Astrocyte (in vitro differentiated cells and primary cell): ENCODE data around the gene KCNJ1. TPM values are rescaled to one million over a fixed set of nuclear protein-coding genes. Genes with fewer than 3 reads are reported as not detected.
A peak's percentile ranks its signal among the peaks of the same experiment; 100 is the strongest.

Experiments
- DNase-seq: peaks from one replicate; pipeline ENCODE4 v3.0.0-alpha.2; 2010; ENCODE audit warnings: low read depth
- FAIRE-seq: peaks from 2 replicates; lab custom pipeline; 2011; peaks lifted over from hg19 to GRCh38; lab: Jason Lieb, UNC
- H2AFZ ChIP-seq: 2 replicates; pipeline ENCODE4 v1.6.0; 2012; ENCODE audit warnings: low read depth, low read length, inconsistent platforms
- H3K27ac ChIP-seq: 2 replicates; pipeline ENCODE4 v1.5.1; 2011; ENCODE audit warnings: low read depth, low read length, inconsistent platforms
- H3K27me3 ChIP-seq: 2 replicates; pipeline ENCODE4 v1.6.0; 2011; ENCODE audit warnings: low read length, inconsistent platforms; ENCODE audit not compliant: insufficient read depth
- H3K36me3 ChIP-seq: 2 replicates; pipeline ENCODE4 v1.5.1; 2011; ENCODE audit warnings: low read length, inconsistent platforms; ENCODE audit not compliant: insufficient read depth
- H3K4me1 ChIP-seq: 2 replicates; pipeline ENCODE4 v1.5.1; 2011; ENCODE audit warnings: low read length, inconsistent platforms; ENCODE audit not compliant: insufficient read depth
- H3K4me2 ChIP-seq: 2 replicates; pipeline ENCODE4 v1.6.0; 2012; ENCODE audit warnings: low read length, inconsistent platforms
- H3K4me3 ChIP-seq: 2 replicates; pipeline ENCODE4 v1.5.1; 2011; ENCODE audit warnings: low read depth, mild to moderate bottlenecking, low read length, inconsistent platforms; ENCODE audit not compliant: insufficient read depth
- H3K79me2 ChIP-seq: 2 replicates; pipeline ENCODE4 v1.6.0; 2012; ENCODE audit warnings: mild to moderate bottlenecking, low read length, inconsistent platforms; ENCODE audit not compliant: insufficient read depth
- H3K9ac ChIP-seq: 2 replicates; pipeline ENCODE4 v1.6.0; 2012; ENCODE audit warnings: mild to moderate bottlenecking, low read length, inconsistent platforms
- H3K9me3 ChIP-seq: 2 replicates; pipeline ENCODE4 v1.5.1; 2012; ENCODE audit warnings: low read depth, mild to moderate bottlenecking, low read length, inconsistent platforms; ENCODE audit not compliant: insufficient read depth
- H4K20me1 ChIP-seq: 2 replicates; pipeline ENCODE4 v1.6.0; 2012; ENCODE audit warnings: low read length, inconsistent platforms; ENCODE audit not compliant: insufficient read depth
- H3K27ac Mint-ChIP-seq: one replicate; pipeline ENCODE4 v1.8.0; 2021; ENCODE audit warnings: mild to moderate bottlenecking, mixed read lengths; ENCODE audit not compliant: unreplicated experiment
- H3K27me3 Mint-ChIP-seq: one replicate; pipeline ENCODE4 v1.8.0; 2021; ENCODE audit warnings: low read depth, mixed read lengths; ENCODE audit not compliant: unreplicated experiment
- H3K36me3 Mint-ChIP-seq: one replicate; pipeline ENCODE4 v1.8.0; 2021; ENCODE audit warnings: low read depth, mixed read lengths; ENCODE audit not compliant: unreplicated experiment
- H3K4me1 Mint-ChIP-seq: one replicate; pipeline ENCODE4 v1.8.0; 2021; ENCODE audit warnings: low read depth, mixed read lengths; ENCODE audit not compliant: unreplicated experiment
- H3K4me3 Mint-ChIP-seq: one replicate; pipeline ENCODE4 v1.8.0; 2021; ENCODE audit warnings: mild to moderate bottlenecking, moderate library complexity, mixed read lengths; ENCODE audit not compliant: unreplicated experiment
- H3K9me3 Mint-ChIP-seq: one replicate; pipeline ENCODE4 v1.8.0; 2021; ENCODE audit warnings: mild to moderate bottlenecking, mixed read lengths; ENCODE audit not compliant: unreplicated experiment
- CTCF ChIP-seq: IDR thresholded peaks from 2 replicates; pipeline ENCODE4 v1.5.1; 2011; ENCODE audit warnings: low read depth, mild to moderate bottlenecking, inconsistent platforms, low read length, moderate library complexity; ENCODE audit not compliant: insufficient read depth
- EZH2 ChIP-seq: IDR thresholded peaks from 2 replicates; pipeline ENCODE4 v1.6.1; 2012; ENCODE audit warnings: mild to moderate bottlenecking, low read length, inconsistent platforms; ENCODE audit not compliant: insufficient read depth
- total RNA-seq: library from RNA; stranded (reverse); gene quantifications from 2 replicates; pipeline ENCODE4 v1.2.1, GENCODE V29; 2021

KCNJ1 gene
- total RNA-seq, 1 donor from 2014 or later: not detected

DNA sequence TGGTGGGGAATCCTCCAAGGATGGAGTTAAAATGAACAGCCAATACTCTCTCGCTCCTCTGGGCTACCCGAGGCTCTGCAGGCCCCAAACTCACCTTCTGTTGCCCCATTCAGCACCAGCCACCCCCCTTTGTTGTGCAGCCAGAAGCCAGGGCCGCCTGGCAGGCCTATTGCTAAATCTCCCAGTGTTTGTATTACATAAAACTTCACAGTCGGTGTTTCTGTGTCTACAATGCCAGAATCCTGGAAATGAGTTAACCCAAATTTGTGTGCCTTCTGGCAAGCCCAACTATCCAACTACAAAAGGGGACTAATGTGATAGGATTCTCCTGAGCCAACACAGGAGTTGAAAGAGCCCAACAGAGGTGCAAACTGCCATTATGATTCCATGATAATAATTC lies 33.4 kb upstream of the KCNJ1 start:
- Mint-ChIP-seq H3K27ac (no peak overlapping the region), H3K9me3 (no peaks in the 10 kb centered on the region), H3K4me3 (no peak overlapping the region), H3K36me3 (peaks cover 3% of the 10 kb centered on the region), H3K27me3 (peaks cover 29% of the 10 kb centered on the region), H3K4me1 (peaks cover 36% of the 10 kb centered on the region)
- TF ChIP-seq EZH2 (no peak), CTCF (no peak)
- FAIRE-seq (no peak), DNase-seq (no peak)
- H3K4me2 ChIP-seq: no peak overlapping the region
- no peak overlapping the region for H3K27ac ChIP-seq
- no peaks in the 10 kb centered on the region for H3K36me3 ChIP-seq
- peaks cover 25% of the 10 kb centered on the region for H3K4me1 ChIP-seq
- no peaks in the 10 kb centered on the region for H4K20me1 ChIP-seq
- no peaks in the 10 kb centered on the region for H3K79me2 ChIP-seq
- H3K9ac ChIP-seq: no peak overlapping the region
- H3K9me3 ChIP-seq: no peaks in the 10 kb centered on the region
- H3K4me3 ChIP-seq: no peak overlapping the region
- no peak overlapping the region for H2AFZ ChIP-seq
- no peaks in the 10 kb centered on the region for H3K27me3 ChIP-seq

GRCh38 chr11:128898580-128899344 lies 31.7 kb upstream of the KCNJ1 start:
- Mint-ChIP-seq H3K4me3 (no peak overlapping the region), H3K9me3 (no peaks in the 10 kb centered on the region), H3K27me3 (peaks cover 32% of the 10 kb centered on the region), H3K4me1 (peaks cover 24% of the 10 kb centered on the region), H3K36me3 (peaks cover 3% of the 10 kb centered on the region), H3K27ac (no peak overlapping the region)
- peaks cover under 1% of the 10 kb centered on the region for H3K27me3 ChIP-seq
- H3K36me3 ChIP-seq: no peaks in the 10 kb centered on the region
- peaks cover 16% of the 10 kb centered on the region for H3K4me1 ChIP-seq
- no peak overlapping the region for H3K4me2 ChIP-seq
- no peaks in the 10 kb centered on the region for H4K20me1 ChIP-seq
- H3K9ac ChIP-seq: no peak overlapping the region
- H3K79me2 ChIP-seq: no peaks in the 10 kb centered on the region
- TF ChIP-seq CTCF (no peak), EZH2 (no peak)
- H2AFZ ChIP-seq: no peak overlapping the region
- H3K9me3 ChIP-seq: no peaks in the 10 kb centered on the region
- no peak overlapping the region for H3K27ac ChIP-seq
- DNase-seq: peak; percentile 43
- no peak overlapping the region for H3K4me3 ChIP-seq
- FAIRE-seq: no peak

DNA sequence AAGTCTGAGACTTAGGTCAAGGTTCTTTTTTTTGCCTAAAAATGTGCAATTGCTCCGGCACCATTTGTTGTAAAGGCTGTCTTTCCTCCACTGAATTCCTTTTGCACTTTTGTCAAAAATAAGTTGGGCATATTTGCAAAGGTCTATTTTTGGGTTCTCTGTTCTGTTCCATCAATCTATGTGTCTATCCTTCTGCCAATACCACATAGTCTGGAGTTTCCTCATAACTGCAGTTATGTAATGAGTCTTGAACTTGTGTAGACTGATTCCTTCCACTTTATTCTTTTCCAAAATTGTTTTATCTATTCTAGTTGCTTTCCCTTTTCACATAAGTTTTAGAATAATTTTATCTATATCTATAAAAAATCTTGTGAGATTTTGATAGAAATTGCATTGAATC lies 30.7 kb upstream of the KCNJ1 start:
- FAIRE-seq (no peak), DNase-seq (no peak)
- Mint-ChIP-seq H3K27ac (no peak overlapping the region), H3K4me3 (no peak overlapping the region), H3K27me3 (peaks cover 35% of the 10 kb centered on the region), H3K4me1 (peaks cover 15% of the 10 kb centered on the region), H3K36me3 (peaks cover 3% of the 10 kb centered on the region), H3K9me3 (no peaks in the 10 kb centered on the region)
- no peak overlapping the region for H3K27ac ChIP-seq
- no peak overlapping the region for H3K4me3 ChIP-seq
- no peak overlapping the region for H3K9ac ChIP-seq
- no peak overlapping the region for H3K4me2 ChIP-seq
- no peaks in the 10 kb centered on the region for H4K20me1 ChIP-seq
- H3K9me3 ChIP-seq: no peaks in the 10 kb centered on the region
- no peaks in the 10 kb centered on the region for H3K79me2 ChIP-seq
- H3K4me1 ChIP-seq: peaks cover 7% of the 10 kb centered on the region
- no peaks in the 10 kb centered on the region for H3K36me3 ChIP-seq
- TF ChIP-seq EZH2 (no peak), CTCF (no peak)
- peaks cover 3% of the 10 kb centered on the region for H3K27me3 ChIP-seq
- no peak overlapping the region for H2AFZ ChIP-seq
